OCI-LY7 (cell line): ENCODE results near the gene GNRH2.

Source experiments
- CTCF ChIP-seq: fragments of 200-600 bp; sonication (generic); conservative IDR thresholded peaks from 2 replicates; pipeline ENCODE4 v1.5.1; 2014; ENCODE audit warnings: mild to moderate bottlenecking, antibody characterized with exemption, low read length, moderate library complexity, mixed read lengths
- EZH2phosphoT487 ChIP-seq: fragments of 200-600 bp; sonication (generic); IDR thresholded peaks from 2 replicates; pipeline ENCODE4 v1.6.1; 2018; ENCODE audit warnings: low read depth, borderline replicate concordance, mild to moderate bottlenecking, mixed run types, antibody characterized with exemption, low read length, moderate library complexity, mixed read lengths

GRCh38 chr20:3071610-3072529 lies 28.4 kb downstream of the GNRH2 start, which contains the start of gene OXT:
- TF ChIP-seq CTCF (no peak), EZH2phosphoT487 (no peak)
